NK-92 (cell line): ENCODE results near the gene SLC37A2.

Source experiments
- DNase-seq: peaks from one replicate; lab custom pipeline; 2025; ENCODE audit not compliant: unreplicated experiment; lab: John Stamatoyannopoulos, UW

SLC37A2 gene

DNA sequence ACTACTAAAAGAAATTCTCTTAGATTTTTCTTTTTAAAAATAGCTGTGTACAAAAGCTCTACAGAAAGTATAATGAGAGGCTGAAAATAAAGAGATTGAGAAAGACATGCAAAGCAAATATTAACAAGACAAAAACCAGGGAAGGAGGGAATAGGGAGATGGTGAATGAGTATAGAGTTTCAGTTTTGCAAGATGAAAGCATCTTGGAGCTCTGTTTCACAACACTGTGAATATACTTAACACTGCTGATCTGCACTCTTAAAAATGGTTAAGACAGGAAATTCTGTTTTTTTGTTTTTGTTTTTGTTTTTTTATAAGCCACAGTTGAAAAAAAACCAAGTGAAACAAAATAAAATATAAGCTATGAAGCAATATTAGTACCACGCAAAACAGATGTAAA, 42.8 kb downstream of the SLC37A2 start:
- no peak for DNase-seq

- no peak for DNase-seq
These were observed 45.4 kb downstream of the SLC37A2 start for GRCh38 chr11:125108469-125108868.

GRCh38 chr11:125110506-125110905, 47.4 kb downstream of the SLC37A2 start:
- no peak for DNase-seq

- no peak for DNase-seq
These were observed 47.9 kb downstream of the SLC37A2 start for GRCh38 chr11:125111001-125111342.

DNA sequence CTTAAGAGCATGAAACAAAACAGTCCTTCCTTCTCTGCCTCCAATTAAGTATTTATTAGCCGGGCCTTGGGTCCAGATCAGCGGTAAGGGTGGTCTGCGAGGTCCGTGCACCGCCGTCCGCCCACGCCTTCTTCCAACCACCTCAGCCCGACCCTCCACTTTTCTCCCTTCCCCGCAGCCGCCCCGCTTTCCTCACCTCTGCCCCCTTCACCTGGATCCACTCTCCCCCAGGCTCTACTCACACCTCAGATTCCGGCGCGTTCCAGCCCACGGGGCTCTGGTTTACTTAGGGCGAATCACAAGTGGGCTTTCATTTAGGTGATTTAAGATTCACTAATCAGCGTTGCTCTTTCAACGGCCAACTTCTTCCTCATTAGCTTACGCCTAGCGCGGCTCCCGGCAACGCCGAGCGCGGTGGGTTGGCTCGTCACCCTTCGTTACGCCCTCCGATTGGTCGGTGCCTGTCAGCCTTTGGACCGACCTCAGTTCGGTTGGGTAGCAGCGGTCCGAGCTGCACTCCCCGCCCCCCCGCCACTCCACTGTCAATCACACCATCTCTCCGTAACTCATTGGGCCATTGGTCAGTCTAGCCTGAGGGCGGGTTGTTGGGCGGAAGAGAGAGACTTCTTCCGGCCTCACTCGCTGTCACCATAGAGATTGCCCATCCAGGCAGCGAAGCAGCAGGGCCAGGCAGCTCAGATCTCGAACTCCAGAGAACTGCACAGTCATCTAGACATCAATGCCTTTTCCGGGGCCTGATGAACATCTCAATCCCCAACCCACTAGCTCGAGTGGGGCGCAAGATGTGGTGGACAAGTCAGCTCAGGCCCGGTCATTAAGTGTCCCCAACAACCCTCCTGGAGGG, 48.5 kb downstream of the SLC37A2 start, which contains the start of gene TMEM218:
TMEM218 (minus strand) TSS at position 284 of the 865 bp plus-strand sequence. CDS start 9,385 bp downstream, outside the sequence.
- DNase-seq, result peak; percentile 78

- DNase-seq, result no peak
These were observed 49.1 kb downstream of the SLC37A2 start for GRCh38 chr11:125112208-125112604.

GRCh38 chr11:125114518-125114917, 51.4 kb downstream of the SLC37A2 start:
- no peak for DNase-seq

DNA sequence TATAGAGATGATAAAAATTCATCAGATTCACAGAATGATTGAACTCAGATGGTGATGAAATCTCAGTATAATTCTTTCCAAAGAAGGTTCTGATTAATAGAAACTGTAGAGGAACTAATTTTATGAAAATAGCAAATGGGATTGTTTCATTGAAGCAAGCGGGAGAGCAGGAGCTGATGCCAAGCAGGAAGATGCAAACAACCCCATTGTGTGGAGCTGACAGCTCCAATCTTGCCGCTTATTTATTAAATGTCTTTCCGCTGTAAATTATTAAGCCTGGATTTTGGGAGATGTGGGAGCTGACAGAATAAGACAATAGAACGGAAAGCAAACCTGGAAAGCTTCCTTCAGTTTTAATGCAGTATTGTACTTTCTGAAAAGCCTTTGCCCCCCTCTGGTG, 54.3 kb downstream of the SLC37A2 start:
- DNase-seq, result no peak

DNA sequence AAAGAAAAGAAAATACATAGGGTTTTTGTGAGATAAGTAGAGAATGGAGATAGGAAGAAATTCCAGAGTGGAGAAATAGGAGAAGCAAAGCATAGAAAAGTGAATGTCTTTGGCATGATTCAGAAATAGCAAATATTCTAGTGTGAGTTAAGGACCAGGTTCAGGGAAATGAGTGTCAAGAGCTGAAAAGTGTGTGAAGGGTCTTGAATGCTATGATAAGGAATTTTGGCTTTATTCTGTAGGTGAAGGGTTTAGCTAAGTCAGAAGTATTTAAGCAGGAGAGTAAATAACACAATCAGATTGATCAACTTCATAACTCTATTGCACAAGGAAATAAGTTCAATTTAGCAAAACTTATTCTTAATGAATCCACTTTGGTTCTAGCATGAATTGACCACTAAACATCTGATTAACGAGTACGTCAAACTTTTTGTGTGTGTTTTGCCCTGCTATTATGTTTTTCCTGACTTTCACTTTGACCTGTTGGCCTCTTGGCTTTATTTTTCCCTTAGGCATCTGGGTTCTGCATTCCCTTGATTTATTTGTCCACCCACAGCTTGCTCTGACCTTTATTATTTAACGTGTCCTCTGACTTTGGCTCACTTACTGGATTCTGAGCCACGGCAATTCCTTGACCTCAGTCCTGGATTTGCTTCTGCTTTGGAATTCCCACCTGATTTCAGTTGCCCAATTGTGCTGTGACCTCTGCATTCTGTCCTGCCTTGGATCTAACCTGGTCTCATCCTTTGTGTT, 60.3 kb downstream of the SLC37A2 start:
- no peak for DNase-seq

GRCh38 chr11:125123947-125124617, 61.0 kb downstream of the SLC37A2 start:
- DNase-seq, result no peak

DNA sequence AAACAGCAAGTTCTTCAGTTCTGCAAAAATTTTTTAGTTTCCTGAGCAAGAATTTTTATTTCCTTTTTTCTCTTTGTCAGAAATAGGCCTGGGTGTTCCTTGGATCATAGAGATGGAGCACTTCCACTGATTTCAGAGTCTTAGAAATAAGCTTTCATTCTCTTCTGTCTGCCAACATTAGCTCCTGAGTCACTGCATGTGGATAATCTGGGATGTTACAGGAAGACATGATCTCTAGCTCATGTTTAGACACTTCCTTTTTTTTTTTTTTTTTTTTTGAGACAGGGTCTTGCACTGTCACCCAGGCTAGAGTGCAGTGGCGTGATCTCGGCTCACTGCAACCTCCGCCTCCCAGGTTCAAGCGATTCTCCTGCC, 61.5 kb downstream of the SLC37A2 start:
- DNase-seq, result no peak

DNA sequence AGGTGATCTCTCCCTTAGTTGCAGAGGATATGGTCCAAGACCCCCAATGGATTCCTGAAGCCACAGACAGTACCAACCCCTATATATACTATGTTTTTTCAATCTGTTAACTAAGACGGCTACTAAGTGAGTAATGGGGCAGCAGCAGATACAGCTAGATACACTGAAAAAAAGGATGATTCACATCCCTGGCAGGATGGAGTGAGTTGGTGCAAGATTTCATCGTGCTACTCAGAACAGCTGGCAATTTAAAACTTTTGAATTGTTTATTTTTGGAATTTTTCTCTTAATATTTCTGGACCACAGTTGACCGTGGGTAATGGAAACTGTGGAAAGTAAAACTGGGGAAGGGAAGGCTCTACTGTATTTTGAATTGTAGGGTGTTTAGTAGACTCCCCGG, 65.3 kb downstream of the SLC37A2 start:
- DNase-seq, result no peak

GRCh38 chr11:125129316-125129993, 66.3 kb downstream of the SLC37A2 start:
- DNase-seq, result no peak

- no peak for DNase-seq
These were observed 69.0 kb downstream of the SLC37A2 start for GRCh38 chr11:125132071-125132470.

- DNase-seq, result no peak
These were observed 69.5 kb downstream of the SLC37A2 start for GRCh38 chr11:125132596-125132995.

- no peak for DNase-seq
These were observed 72.9 kb downstream of the SLC37A2 start for GRCh38 chr11:125136001-125136400.

DNA sequence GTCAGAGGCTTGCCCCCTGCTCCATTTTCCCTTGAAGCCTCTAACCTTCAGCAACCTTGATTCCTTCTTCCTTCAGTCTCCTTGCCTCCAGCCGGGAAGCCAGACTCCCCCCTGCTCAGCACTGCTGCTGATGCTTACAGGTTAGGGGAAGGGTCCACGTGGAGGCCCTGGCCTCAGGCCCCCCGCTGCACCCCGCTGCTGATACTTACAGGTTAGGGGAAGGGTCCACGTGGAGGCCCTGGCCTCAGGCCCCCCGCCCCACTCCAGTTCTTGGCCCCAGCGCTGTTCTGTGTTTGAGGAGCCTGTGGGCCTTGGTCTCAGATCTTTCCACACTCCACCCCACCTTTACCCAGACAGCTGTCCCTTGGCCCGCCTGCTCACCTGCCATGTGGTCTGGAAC, 75.9 kb downstream of the SLC37A2 start:
- DNase-seq, result no peak

GRCh38 chr11:125139778-125140177, 76.7 kb downstream of the SLC37A2 start:
- no peak for DNase-seq
